Measurements from ENCODE around the gene CCDC24.

DNA sequence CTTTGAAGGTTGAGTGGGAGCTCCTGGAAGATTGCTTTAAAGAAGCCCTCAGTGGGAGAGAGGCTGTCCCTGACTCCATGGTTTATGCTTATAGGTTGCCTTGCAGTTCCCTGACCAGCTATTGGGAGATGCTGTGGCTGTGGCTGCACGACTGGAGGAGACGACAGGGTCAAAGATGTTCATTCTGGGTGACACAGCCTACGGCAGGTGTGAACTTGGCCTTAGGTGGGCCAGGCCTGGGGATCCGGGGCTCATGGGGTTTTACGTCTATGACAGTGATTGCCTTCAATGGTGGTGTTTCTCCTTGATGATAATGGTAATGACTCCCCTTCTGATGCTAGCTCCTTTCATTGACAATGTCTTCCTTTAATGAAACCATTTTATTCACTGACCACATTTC lies 20.9 kb upstream of the CCDC24 start:
- TF ChIP-seq, protein P1, sequence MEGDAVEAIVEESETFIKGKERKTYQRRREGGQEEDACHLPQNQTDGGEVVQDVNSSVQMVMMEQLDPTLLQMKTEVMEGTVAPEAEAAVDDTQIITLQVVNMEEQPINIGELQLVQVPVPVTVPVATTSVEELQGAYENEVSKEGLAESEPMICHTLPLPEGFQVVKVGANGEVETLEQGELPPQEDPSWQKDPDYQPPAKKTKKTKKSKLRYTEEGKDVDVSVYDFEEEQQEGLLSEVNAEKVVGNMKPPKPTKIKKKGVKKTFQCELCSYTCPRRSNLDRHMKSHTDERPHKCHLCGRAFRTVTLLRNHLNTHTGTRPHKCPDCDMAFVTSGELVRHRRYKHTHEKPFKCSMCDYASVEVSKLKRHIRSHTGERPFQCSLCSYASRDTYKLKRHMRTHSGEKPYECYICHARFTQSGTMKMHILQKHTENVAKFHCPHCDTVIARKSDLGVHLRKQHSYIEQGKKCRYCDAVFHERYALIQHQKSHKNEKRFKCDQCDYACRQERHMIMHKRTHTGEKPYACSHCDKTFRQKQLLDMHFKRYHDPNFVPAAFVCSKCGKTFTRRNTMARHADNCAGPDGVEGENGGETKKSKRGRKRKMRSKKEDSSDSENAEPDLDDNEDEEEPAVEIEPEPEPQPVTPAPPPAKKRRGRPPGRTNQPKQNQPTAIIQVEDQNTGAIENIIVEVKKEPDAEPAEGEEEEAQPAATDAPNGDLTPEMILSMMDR (conservative IDR thresholded peaks at IDR 0.05): no peak
- no peak for TF ChIP-seq ZFX (IDR thresholded peaks at IDR 0.05)
